ENCODE data around the gene SLC25A34.

The SLC25A34 gene

GRCh38 chr1:15727424-15727823 is 8.6 kb upstream of the SLC25A34 start:
- H3K9me3 ChIP-seq (ENCODE audit: control insufficient read depth, insufficient read depth, low read length), result no peaks in the 10 kb centered on the region
- no peaks in the 10 kb centered on the region for H3K4me1 ChIP-seq (ENCODE audit: control insufficient read depth, low read length)
- H3K4me2 ChIP-seq (ENCODE audit: low read length), result no peak overlapping the region
- no peaks in the 10 kb centered on the region for H3F3A ChIP-seq (ENCODE audit: control insufficient read depth, insufficient read depth)
- no peaks in the 10 kb centered on the region for H3K9me2 ChIP-seq (replicated peaks; ENCODE audit: control insufficient read depth, low read length)
- H3K27ac ChIP-seq (ENCODE audit: low read depth, low read length), result no peak overlapping the region
- H3K79me2 ChIP-seq (ENCODE audit: control insufficient read depth, low read length), result no peaks in the 10 kb centered on the region
- TF ChIP-seq, protein P1, sequence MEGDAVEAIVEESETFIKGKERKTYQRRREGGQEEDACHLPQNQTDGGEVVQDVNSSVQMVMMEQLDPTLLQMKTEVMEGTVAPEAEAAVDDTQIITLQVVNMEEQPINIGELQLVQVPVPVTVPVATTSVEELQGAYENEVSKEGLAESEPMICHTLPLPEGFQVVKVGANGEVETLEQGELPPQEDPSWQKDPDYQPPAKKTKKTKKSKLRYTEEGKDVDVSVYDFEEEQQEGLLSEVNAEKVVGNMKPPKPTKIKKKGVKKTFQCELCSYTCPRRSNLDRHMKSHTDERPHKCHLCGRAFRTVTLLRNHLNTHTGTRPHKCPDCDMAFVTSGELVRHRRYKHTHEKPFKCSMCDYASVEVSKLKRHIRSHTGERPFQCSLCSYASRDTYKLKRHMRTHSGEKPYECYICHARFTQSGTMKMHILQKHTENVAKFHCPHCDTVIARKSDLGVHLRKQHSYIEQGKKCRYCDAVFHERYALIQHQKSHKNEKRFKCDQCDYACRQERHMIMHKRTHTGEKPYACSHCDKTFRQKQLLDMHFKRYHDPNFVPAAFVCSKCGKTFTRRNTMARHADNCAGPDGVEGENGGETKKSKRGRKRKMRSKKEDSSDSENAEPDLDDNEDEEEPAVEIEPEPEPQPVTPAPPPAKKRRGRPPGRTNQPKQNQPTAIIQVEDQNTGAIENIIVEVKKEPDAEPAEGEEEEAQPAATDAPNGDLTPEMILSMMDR (IDR thresholded peaks at IDR 0.05; ENCODE audit: low read depth, low read length, poor library complexity, severe bottlenecking), result no peak
- no peak for TF ChIP-seq EZH2phosphoT487 (IDR thresholded peaks at IDR 0.05; ENCODE audit: borderline replicate concordance, low read length)
- peaks cover 44% of the 10 kb centered on the region for H3K36me3 ChIP-seq (ENCODE audit: control insufficient read depth, low read length)
- no peak overlapping the region for H3K4me3 ChIP-seq (ENCODE audit: low read length)
- H4K20me1 ChIP-seq (ENCODE audit: control insufficient read depth, insufficient read depth, low read depth, low read length), result no peaks in the 10 kb centered on the region
- H3K27me3 ChIP-seq (ENCODE audit: control insufficient read depth, low read length), result no peaks in the 10 kb centered on the region

- Histone ChIP-seq H3K27ac (ENCODE audit: low read depth, low read length) (no peak overlapping the region), H3K36me3 (ENCODE audit: control insufficient read depth, low read length) (peaks cover 38% of the 10 kb centered on the region), H3K9me2 (replicated peaks; ENCODE audit: control insufficient read depth, low read length) (no peaks in the 10 kb centered on the region), H3K79me2 (ENCODE audit: control insufficient read depth, low read length) (no peaks in the 10 kb centered on the region), H3K4me3 (ENCODE audit: low read length) (no peak overlapping the region), H3F3A (ENCODE audit: control insufficient read depth, insufficient read depth) (no peaks in the 10 kb centered on the region), H4K20me1 (ENCODE audit: control insufficient read depth, insufficient read depth, low read depth, low read length) (no peaks in the 10 kb centered on the region), H3K4me1 (ENCODE audit: control insufficient read depth, low read length) (no peaks in the 10 kb centered on the region), H3K9me3 (ENCODE audit: control insufficient read depth, insufficient read depth, low read length) (no peaks in the 10 kb centered on the region), H3K27me3 (ENCODE audit: control insufficient read depth, low read length) (no peaks in the 10 kb centered on the region), H3K4me2 (ENCODE audit: low read length) (no peak overlapping the region)
- no peak for TF ChIP-seq EZH2phosphoT487 (IDR thresholded peaks at IDR 0.05; ENCODE audit: borderline replicate concordance, low read length)
- TF ChIP-seq, protein P1 (IDR thresholded peaks at IDR 0.05; ENCODE audit: low read depth, low read length, poor library complexity, severe bottlenecking), result no peak
Measured at GRCh38 chr1:15727866-15728534, 8.1 kb upstream of the SLC25A34 start.

DNA sequence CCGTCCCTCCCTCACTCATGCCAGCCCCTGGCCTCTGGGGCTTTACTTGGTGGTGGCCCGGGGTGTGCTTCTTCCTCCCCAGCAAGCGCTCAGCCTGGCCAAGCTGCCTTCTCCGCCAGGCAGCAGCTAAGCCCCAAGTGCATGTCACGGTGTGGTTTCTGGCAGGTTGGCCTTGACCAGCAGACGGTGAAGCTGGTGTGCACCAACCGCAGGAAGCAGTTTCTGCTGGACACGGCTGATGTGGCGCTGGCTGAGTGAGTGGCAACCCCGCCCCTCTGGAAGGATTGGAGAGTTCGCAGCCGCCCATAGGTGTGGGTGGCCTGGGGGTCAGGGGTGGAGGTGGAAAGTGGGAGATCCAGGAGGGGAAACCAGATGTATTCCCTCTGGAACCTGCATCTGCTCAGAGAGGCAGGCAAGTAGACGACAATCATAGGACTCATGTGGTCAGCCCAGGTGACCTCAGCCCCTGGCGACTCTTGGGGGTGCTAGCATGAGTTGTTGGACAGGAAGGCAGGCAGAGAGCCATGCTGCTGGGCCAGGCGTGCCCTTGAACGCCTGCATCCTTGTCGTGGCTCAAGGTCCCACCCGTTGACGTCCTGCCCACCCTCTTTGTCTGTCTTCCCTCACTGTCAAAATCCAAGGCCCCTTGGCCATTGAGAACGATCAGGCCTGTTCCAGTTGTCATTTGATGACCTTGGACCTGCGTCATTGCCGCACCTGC is 7.0 kb upstream of the SLC25A34 start:
- no peak overlapping the region for H3K4me3 ChIP-seq (ENCODE audit: low read length)
- H3K4me2 ChIP-seq (ENCODE audit: low read length), result no peak overlapping the region
- H3F3A ChIP-seq (ENCODE audit: control insufficient read depth, insufficient read depth), result no peaks in the 10 kb centered on the region
- H3K79me2 ChIP-seq (ENCODE audit: control insufficient read depth, low read length), result no peaks in the 10 kb centered on the region
- H3K27me3 ChIP-seq (ENCODE audit: control insufficient read depth, low read length), result no peaks in the 10 kb centered on the region
- H3K36me3 ChIP-seq (ENCODE audit: control insufficient read depth, low read length), result peaks cover 45% of the 10 kb centered on the region
- H3K9me2 ChIP-seq (replicated peaks; ENCODE audit: control insufficient read depth, low read length), result no peaks in the 10 kb centered on the region
- no peaks in the 10 kb centered on the region for H3K4me1 ChIP-seq (ENCODE audit: control insufficient read depth, low read length)
- H3K9me3 ChIP-seq (ENCODE audit: control insufficient read depth, insufficient read depth, low read length), result no peaks in the 10 kb centered on the region
- TF ChIP-seq, protein P1 (IDR thresholded peaks at IDR 0.05; ENCODE audit: low read depth, low read length, poor library complexity, severe bottlenecking), result no peak
- no peak for TF ChIP-seq EZH2phosphoT487 (IDR thresholded peaks at IDR 0.05; ENCODE audit: borderline replicate concordance, low read length)
- H3K27ac ChIP-seq (ENCODE audit: low read depth, low read length), result no peak overlapping the region
- H4K20me1 ChIP-seq (ENCODE audit: control insufficient read depth, insufficient read depth, low read depth, low read length), result no peaks in the 10 kb centered on the region

Measured in DOHH2 (cell line).